Heart right ventricle (tissue), 16 donors: ENCODE data around the gene CCDC85C. TPM values are rescaled to one million over a fixed set of nuclear protein-coding genes. Genes with fewer than 3 reads are reported as not detected.

Experiments
- ATAC-seq, 8 donors: fragments of 200-7000 bp; cut with Tn5 transposase; one replicate each; pipeline ENCODE4 v1.9.1; 2020; ENCODE audit warnings: mild to moderate bottlenecking in 8 of 8, moderate library complexity in 8 of 8, moderate number of reproducible peaks in 1 of 8
- DNase-seq, 2 donors: peaks; one replicate each; pipeline ENCODE4 v3.0.0-alpha.2; 2020
- H3K27ac ChIP-seq, 10 donors: fragments of 200-600 bp; sonication (generic) in 2 of 10; one replicate each; pipeline versions ENCODE4 v1.5.0 to v1.8.0; 2020 to 2022; ENCODE audit warnings: mild to moderate bottlenecking in 3 of 10
- H3K27me3 ChIP-seq, 7 donors: fragments of 200-600 bp; one replicate each; pipeline ENCODE4 v1.8.0; 2021 to 2022; ENCODE audit warnings: mild to moderate bottlenecking in 2 of 7
- H3K36me3 ChIP-seq, 9 donors: fragments of 200-600 bp; sonication (generic) in 1 of 9; one replicate each; pipeline versions ENCODE4 v1.5.0 to v1.8.0; 2020 to 2022; ENCODE audit warnings: mild to moderate bottlenecking in 2 of 9
- H3K4me1 ChIP-seq, 9 donors: fragments of 200-600 bp; sonication (generic) in 1 of 9; one replicate each; pipeline versions ENCODE4 v1.5.0 to v1.8.0; 2020 to 2022; ENCODE audit warnings: mild to moderate bottlenecking in 4 of 9
- H3K4me3 ChIP-seq, 10 donors: fragments of 200-600 bp; sonication (generic) in 2 of 10; one replicate each; pipeline versions ENCODE4 v1.5.0 to v1.8.0; 2020 to 2022; ENCODE audit warnings: mild to moderate bottlenecking in 7 of 10, moderate library complexity in 2 of 10
- H3K9me3 ChIP-seq, 11 donors: fragments of 200-600 bp in 10 of 11; sonication (generic) in 2 of 11; one replicate each; pipeline versions ENCODE4 v1.5.0 to v1.8.0; 2013 to 2022; ENCODE audit warnings: mild to moderate bottlenecking in 2 of 11, control low read depth in 1 of 11, moderate library complexity in 1 of 11
- CTCF ChIP-seq, 9 donors: fragments of 200-600 bp; sonication (generic) in 2 of 9; IDR thresholded peaks; one replicate each; pipeline versions ENCODE4 v1.5.0 to v1.8.0; 2021 to 2022; ENCODE audit warnings: antibody characterized with exemption in 9 of 9, mild to moderate bottlenecking in 5 of 9, moderate library complexity in 1 of 9
- WGBS, 2 donors: extraction: QIAGEN DNeasy Blood & Tissue Kit; methylation state at CpG; one replicate each; pipeline ENCODE4 v1.1.7; 2013; ENCODE audit warnings: inconsistent platforms in 1 of 2; 5-methylcytosine and 5-hydroxymethylcytosine counted together
- intact Hi-C, 10 donors: fragments of 100-400 bp; cut with DNase I; formaldehyde crosslinking; loops; one replicate each; pipeline versions ENCODE4 v1.11.1 to v1.14.2; 2022
- polyA plus RNA-seq, 2 donors: library from polyadenylated mRNA; stranded (reverse); fragments of 200-250 nt; gene quantifications; one replicate each; pipeline ENCODE4 v1.2.3, GENCODE V29; 2013
- total RNA-seq, 10 donors: library from RNA; stranded (reverse); fragmentation: NEBNext Ultra II Directional in 3 of 10; extraction: Animal tissue kit (Norgen Biotek cat#: 25700) in 3 of 10; gene quantifications; one replicate each; pipeline versions ENCODE4 v1.2.1 to v1.2.4, GENCODE V29; 2021 to 2023
- donor health status: Arrhythmogenic right ventricular cardiomyopathy.
- donor health status: ischemic (EF 13 %, LVEDD 7.1; RV severe dilation, severe dysfunction).
- donor health status: healthy with polysubstance abuse.
- donor health status: DM: no; HTN: yes; CAD: no.
- donor health status: DM: no; HTN: no; CAD: no.
- donor health status: ischemic (EF 25% LVEDD 6.9; RV normal size, moderate dysfunction).
- donor health status: ischemic (EF 25% LVEDD 5.7; RV mildly dilated, moderate dysfunction).
- donor health status: healthy.
- donor health status: DM: yes; HTN: yes; CAD: no.
- donor health status: Ischemic cardiomyopathy.
- donor health status: ischemic (EF 35%, LVEDD 5.7; RV mildly dilated, moderate dysfunction).
- donor health status: nonischemic (EF 11% LVEDD 7.7; RV severe dilation, severe dysfunction).
- donor health status: DM: yes; HTN: yes; CAD: no.
- donor health status: PGD.
- donor health status: ischemic (EF 29% LVEDD 5.4; RV normal size, mild dysfunction).
- donor health status: nonischemic (EF 23%, LVEDD 6.1; RV moderate dilation, normal function).

The CCDC85C gene
- total and polyA plus RNA-seq, 12 donors, result 9.0 to 50.2 (median 31.5) TPM

- peak overlapping the region in 1 of 10 donors; percentile 39 for H3K27ac ChIP-seq
- intact Hi-C loops, result no loop called here
- H3K36me3 ChIP-seq, result no peaks in the 10 kb centered on the region
- no peak overlapping the region for H3K4me3 ChIP-seq
- H3K4me1 ChIP-seq, result peaks cover 26 to 99% (median 74%) of the 10 kb centered on the region in 9 donors
- H3K27me3 ChIP-seq, result no peaks in the 10 kb centered on the region
- 48 to 57% methylated on average over 28 of the region's 28 CpGs for WGBS, 2 donors
- no peaks in the 10 kb centered on the region for H3K9me3 ChIP-seq
- DNase-seq, result peak in 1 of 2 donors; percentile 15
- ATAC-seq, result peak in 6 of 8 donors; percentile 6 to 29 (median 20)
- TF ChIP-seq CTCF (IDR thresholded peaks at IDR 0.05), result no peak
These were observed 13.1 kb downstream of the CCDC85C start for GRCh38 chr14:99590746-99591555.

- Histone ChIP-seq H3K4me3 (no peak overlapping the region), H3K36me3 (no peaks in the 10 kb centered on the region), H3K4me1 (peaks cover 20 to 96% (median 72%) of the 10 kb centered on the region in 9 donors), H3K27ac (no peak overlapping the region), H3K9me3 (no peaks in the 10 kb centered on the region), H3K27me3 (no peaks in the 10 kb centered on the region)
- ATAC-seq (peak in 7 of 8 donors; percentile 31 to 74 (median 46)), DNase-seq (no peak)
- TF ChIP-seq CTCF (IDR thresholded peaks at IDR 0.05), result no peak
- intact Hi-C loops, result no loop called here
- 58 to 63% methylated on average over 17 of the region's 17 CpGs for whole genome bisulfite sequencing, 2 donors
These were observed 14.1 kb downstream of the CCDC85C start for GRCh38 chr14:99589651-99590530.

- no peaks in the 10 kb centered on the region for H3K27me3 ChIP-seq
- WGBS, 2 donors, result 67 to 74% methylated on average over 18 of the region's 18 CpGs
- DNase-seq (no peak), ATAC-seq (peak in 2 of 8 donors; percentile 11 to 18)
- H3K4me3 ChIP-seq, result no peak overlapping the region
- H3K9me3 ChIP-seq, result no peaks in the 10 kb centered on the region
- no peaks in the 10 kb centered on the region for H3K36me3 ChIP-seq
- H3K27ac ChIP-seq, result no peak overlapping the region
- TF ChIP-seq CTCF (IDR thresholded peaks at IDR 0.05), result no peak
- H3K4me1 ChIP-seq, result peaks cover 20 to 88% (median 72%) of the 10 kb centered on the region in 9 donors
- intact Hi-C loops, result no loop called here
These were observed 15.0 kb downstream of the CCDC85C start for GRCh38 chr14:99589031-99589441.
